GM18867 (cell line): ENCODE results near the gene CHMP4B.

Source experiments
- ATAC-seq: cut with Tn5 transposase; IDR thresholded peaks from one replicate; pipeline ENCODE4 v1.9.1; 2021; ENCODE audit warnings: mild to moderate bottlenecking, moderate library complexity; ENCODE audit not compliant: unreplicated experiment

Gene CHMP4B

DNA sequence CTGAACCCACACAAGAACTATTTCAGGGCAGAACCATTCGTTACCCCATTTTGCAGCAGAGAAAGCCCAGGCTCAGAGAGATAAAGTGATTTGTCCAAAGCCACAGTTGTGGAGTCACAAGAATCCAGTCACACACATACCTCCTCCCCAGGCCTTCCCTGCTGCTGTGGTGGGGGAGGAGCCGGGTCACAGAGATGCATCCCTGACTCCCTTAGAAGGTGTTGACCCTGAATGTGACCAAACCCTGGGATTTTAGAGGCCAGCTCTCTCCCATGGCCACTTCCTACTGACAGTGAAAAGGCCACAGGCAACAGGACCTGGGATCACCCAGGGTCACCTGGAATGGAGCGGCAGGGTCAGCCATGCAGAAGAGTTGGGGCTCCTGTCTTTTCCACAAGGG, 48.6 kb downstream of the CHMP4B start:
- ATAC-seq: no peak

- no peak for ATAC-seq
Measured at GRCh38 chr20:33861458-33861857, 50.3 kb downstream of the CHMP4B start.

GRCh38 chr20:33862709-33863403, 51.7 kb downstream of the CHMP4B start:
- no peak for ATAC-seq

GRCh38 chr20:33863440-33864323, 52.5 kb downstream of the CHMP4B start:
- no peak for ATAC-seq

DNA sequence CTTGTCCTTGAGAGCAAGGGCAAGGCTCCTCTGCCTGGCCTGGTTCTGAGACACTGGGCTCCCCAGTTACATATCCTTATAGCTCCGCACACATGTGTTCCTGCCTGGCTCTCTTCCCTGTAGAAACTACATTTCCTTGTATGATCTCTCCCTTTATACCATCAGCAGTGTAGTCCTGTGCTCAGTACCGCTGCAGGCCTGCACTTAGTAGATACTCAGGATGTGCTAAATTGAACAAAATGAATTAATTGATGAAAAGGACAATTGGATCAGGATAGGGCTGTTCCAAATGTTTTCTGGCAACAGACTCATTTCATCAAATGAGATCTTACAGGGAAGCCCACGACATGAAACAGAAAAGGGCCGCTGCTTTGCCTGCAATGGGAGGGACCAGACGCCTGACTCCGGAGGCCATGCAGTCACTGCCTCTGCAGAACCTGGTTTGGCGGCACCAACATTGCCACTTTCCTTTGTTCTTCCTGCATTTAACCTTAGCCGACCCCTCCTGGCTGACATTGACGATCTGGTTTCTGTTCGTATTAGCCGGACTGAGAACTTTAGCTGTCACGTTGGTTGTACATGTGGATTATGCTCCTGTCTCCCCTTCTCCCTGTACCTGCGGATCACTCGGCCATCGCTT, 53.3 kb downstream of the CHMP4B start:
- ATAC-seq: no peak

- no peak for ATAC-seq
Measured at GRCh38 chr20:33865761-33866370, 54.7 kb downstream of the CHMP4B start.

DNA sequence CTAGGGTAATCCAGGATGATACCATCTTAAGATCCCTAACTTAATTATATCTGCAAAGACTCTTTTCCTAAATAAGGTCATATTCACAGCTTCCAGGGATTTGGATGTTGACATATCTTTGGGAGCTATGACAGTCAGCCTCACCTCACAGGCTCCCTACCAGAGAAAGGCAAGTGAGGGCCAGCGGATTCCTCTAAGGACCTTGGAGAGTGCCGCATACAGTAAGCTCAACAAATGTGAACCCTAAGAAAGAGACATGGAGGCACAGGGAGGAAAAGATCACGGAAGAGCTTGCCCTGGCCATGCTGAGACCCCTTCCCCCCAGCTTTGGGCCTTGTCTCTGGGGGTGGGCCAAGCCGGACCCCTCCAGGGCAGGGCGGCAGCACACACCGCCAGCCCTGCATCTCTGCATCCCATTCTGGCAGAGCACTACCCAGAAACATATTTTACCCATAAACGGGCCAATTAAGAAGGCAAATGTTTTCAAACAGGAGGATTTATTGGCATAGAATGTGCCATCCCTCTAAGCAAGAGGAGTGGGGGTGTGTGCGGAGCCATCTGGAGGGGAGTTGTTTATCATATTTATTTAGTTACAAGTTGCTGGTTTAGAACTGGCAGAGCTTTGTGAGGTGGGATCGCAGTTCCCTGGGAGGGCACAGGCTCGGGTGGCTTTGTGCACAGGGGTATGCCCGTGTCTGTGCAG, 55.4 kb downstream of the CHMP4B start:
- no peak for ATAC-seq

GRCh38 chr20:33868042-33868441, 56.9 kb downstream of the CHMP4B start:
- ATAC-seq: no peak

- no peak for ATAC-seq
Measured at GRCh38 chr20:33868595-33868994, 57.4 kb downstream of the CHMP4B start.

DNA sequence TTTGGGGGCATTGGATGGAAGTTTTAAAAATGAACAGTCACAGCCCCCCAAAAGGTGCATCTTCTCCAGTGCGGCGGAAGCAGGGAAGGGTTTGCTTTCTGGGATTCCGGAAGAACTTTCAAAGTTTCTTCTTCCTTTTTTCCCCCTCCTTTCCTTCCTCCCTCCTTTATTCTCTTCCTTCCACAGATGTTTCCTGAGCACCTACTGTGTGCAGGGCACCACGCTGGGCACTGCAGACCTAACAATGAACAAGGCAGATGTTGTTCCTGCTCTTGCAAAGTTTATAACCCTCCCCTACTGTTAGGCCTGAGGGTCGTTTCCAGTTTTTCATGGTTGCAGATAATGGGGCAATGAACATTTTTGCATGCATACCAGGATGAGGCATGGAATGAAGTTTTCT, 58.1 kb downstream of the CHMP4B start:
- ATAC-seq: no peak

GRCh38 chr20:33871362-33871761, 60.2 kb downstream of the CHMP4B start:
- no peak for ATAC-seq

- no peak for ATAC-seq
Measured at GRCh38 chr20:33874129-33874528, 63.0 kb downstream of the CHMP4B start.

DNA sequence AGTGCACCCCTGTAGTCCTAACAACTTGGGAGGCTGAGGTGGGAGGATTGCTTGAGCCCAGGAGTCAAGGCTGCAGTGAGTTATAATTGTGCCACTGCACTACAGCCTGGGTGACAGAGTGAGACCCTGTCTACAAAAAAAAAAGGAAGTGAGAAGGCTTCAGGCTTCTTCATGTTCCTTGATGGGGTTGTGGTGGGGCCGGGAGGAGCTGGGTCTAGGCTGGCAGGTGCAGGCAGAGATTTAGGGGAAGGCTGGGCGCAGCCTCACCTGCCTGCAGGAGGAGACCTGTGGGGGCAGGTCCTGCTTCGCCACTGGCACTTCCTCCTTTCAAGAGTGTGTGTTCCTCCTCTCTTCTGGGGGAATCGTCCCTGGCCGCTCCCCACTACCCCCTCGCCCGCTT, 63.9 kb downstream of the CHMP4B start:
- ATAC-seq: peak; percentile 65

DNA sequence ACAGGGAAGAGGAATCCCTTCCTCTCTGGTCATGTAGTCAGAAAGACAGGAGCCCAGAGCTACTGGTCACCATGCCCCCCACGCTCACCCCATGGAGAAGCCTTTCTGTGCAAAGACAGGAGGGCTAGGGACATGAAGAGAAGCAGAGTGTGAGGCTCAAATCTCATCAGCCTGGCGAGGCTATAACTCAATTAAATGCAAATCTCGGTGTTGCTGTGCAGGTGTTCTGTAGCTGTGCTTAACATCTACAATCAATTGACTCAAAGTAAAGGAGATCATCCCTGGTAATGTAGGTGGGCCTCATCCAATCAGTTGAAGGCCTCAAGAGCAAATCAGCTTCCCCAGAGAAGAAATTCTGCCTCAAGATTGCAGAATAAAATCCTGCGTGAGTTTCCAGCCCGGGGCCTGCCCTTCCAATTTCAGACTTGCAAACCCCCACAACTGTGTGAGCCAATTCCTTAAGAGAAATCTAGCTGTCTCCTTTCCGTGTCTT, 64.4 kb downstream of the CHMP4B start:
- ATAC-seq: no peak

DNA sequence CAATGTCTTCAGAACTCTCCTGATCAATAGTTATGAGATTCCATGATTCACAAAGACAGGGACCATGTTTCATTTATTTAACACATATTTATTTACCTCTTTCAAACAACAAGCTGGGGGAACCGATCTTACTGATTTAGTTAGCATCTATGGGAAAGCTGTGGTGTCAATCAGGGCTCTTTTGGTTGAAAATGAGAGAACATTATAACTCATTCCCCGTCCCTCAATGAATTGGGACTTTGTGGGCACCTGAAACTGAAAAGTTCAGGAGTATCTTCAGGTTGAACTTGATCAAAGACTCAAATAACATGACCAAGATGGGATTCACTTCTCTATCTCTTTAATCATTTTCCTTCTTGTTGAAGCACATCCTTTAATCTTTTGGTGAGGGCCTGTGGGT, 67.4 kb downstream of the CHMP4B start:
- ATAC-seq: no peak

- no peak for ATAC-seq
Measured at GRCh38 chr20:33880396-33880795, 69.2 kb downstream of the CHMP4B start.

- ATAC-seq: no peak
Measured at GRCh38 chr20:33881989-33882388, 70.8 kb downstream of the CHMP4B start.

GRCh38 chr20:33882481-33882880, 71.3 kb downstream of the CHMP4B start:
- ATAC-seq: no peak

DNA sequence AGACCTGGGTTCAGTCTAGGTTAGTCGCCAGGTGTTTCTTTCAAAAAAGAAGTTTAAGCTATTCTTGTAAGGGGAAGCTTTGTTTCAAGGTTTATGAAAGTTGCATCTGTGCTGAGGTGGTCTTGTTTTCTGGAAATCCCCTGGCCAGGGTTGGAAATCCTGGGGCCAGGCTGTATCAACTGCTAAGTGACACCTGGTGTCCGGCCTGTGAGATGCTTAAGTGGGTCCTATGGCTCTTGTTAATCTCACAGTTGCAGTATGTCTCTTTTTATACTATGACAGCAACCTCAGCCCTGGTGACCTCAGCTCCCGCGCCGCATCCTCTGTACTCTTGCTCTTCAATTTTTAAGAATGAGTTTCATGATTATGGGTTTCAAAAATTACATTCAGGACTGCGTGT, 72.0 kb downstream of the CHMP4B start:
- ATAC-seq: peak; percentile 78

DNA sequence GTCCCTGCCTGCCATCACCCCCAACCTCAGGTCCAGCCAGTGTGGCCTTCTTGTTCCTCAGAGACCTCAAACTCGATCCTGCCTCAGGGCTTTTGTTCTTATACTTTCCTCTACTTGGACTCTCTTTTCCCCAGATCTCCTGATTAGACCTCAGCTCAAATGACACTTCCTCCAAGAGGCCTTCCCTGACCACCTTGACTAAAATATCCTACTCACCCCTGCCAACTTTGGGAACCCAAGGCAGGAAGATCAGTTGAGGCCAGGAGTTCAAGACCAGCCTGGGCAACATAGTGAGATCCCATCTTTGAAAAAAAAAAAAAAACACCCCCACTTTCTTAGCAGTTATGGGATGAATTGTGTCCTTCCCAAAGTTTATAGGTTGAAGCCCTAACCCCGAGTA, 73.5 kb downstream of the CHMP4B start:
- ATAC-seq: no peak

DNA sequence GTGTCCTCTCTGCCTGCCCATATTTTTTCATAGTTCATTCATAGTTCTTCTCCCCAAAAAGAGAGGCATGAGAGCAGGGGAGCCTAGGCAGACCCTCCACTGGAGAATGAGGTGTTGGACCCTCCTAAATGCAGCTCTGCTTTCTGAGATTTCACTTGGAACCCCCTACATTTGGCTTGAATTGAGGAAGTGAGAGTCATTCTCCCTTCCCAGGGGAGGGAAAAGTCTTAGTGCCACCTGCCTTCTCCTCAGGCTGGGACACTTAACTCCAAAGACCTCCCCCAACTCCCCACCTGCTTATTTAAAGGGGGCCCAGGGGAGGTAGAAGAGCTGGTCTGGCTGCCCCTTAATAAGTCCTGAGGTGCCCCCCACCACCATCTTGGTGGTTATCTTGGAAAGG, 78.2 kb downstream of the CHMP4B start:
- no peak for ATAC-seq
